Keratinocyte (primary cell): ENCODE measurements around the gene CMSS1. TPM values are rescaled to one million over a fixed set of nuclear protein-coding genes. Genes with fewer than 3 reads are reported as not detected.

ENCODE experiments used
- DNase-seq: peaks from one replicate; pipeline ENCODE4 v3.0.0-alpha.2; 2011; ENCODE audit warnings: low read depth, missing footprints, low spot score
- FAIRE-seq: peaks from 2 replicates; lab custom pipeline; 2011; peaks lifted over from hg19 to GRCh38; lab: Jason Lieb, UNC
- H2AFZ ChIP-seq: 2 replicates; pipeline ENCODE4 v1.6.0; 2012; ENCODE audit warnings: low read length, control low read depth, inconsistent platforms; ENCODE audit not compliant: control insufficient read depth
- H3K27ac ChIP-seq: 2 replicates; pipeline ENCODE4 v1.5.1; 2011; ENCODE audit warnings: low read length; ENCODE audit not compliant: control insufficient read depth, insufficient read depth
- H3K27me3 ChIP-seq: 3 replicates; pipeline ENCODE4 v1.6.0; 2011; ENCODE audit warnings: low read length; ENCODE audit not compliant: control insufficient read depth, insufficient read depth; ENCODE audit errors: extremely low read depth
- H3K36me3 ChIP-seq, 2 experiments: 2 replicates in 1 of 2; 3 replicates in 1 of 2; pipeline ENCODE4 v1.5.1; 2011; ENCODE audit warnings: low read length in 2 of 2, mild to moderate bottlenecking in 1 of 2; ENCODE audit not compliant: control insufficient read depth in 2 of 2, insufficient read depth in 2 of 2; ENCODE audit errors: extremely low read depth in 1 of 2
- H3K4me1 ChIP-seq: 3 replicates; pipeline ENCODE4 v1.5.1; 2011; ENCODE audit warnings: low read length; ENCODE audit not compliant: control insufficient read depth, insufficient read depth; ENCODE audit errors: extremely low read depth
- H3K4me2 ChIP-seq: 3 replicates; pipeline ENCODE4 v1.6.0; 2011; ENCODE audit warnings: low read depth, low read length; ENCODE audit not compliant: control insufficient read depth, insufficient read depth; ENCODE audit errors: extremely low read depth
- H3K4me3 ChIP-seq, 3 experiments: fragments of 200-600 bp in 1 of 3; sonication (generic) in 1 of 3; 2 replicates in 2 of 3; 3 replicates in 1 of 3; pipeline ENCODE4 v1.5.1; 2011 to 2016; ENCODE audit warnings: low read length in 3 of 3, mild to moderate bottlenecking in 3 of 3, control low read depth in 2 of 3, inconsistent platforms in 1 of 3, low read depth in 1 of 3, mixed read lengths in 1 of 3, mixed run types in 1 of 3, moderate library complexity in 1 of 3; ENCODE audit not compliant: control insufficient read depth in 2 of 3, insufficient read depth in 2 of 3; ENCODE audit errors: extremely low read depth in 1 of 3
- H3K79me2 ChIP-seq: 2 replicates; pipeline ENCODE4 v1.6.0; 2012; ENCODE audit warnings: low read length; ENCODE audit not compliant: control insufficient read depth, insufficient read depth
- H3K9ac ChIP-seq: 3 replicates; pipeline ENCODE4 v1.6.0; 2011; ENCODE audit warnings: low read length; ENCODE audit not compliant: control insufficient read depth, insufficient read depth; ENCODE audit errors: extremely low read depth
- H3K9me1 ChIP-seq: 3 replicates; pipeline ENCODE4 v1.6.0; 2011; ENCODE audit warnings: low read length; ENCODE audit not compliant: control insufficient read depth, insufficient read depth; ENCODE audit errors: extremely low read depth
- H3K9me3 ChIP-seq: 2 replicates; pipeline ENCODE4 v1.5.1; 2012; ENCODE audit warnings: low read depth, low read length; ENCODE audit not compliant: control insufficient read depth
- H4K20me1 ChIP-seq: 3 replicates; pipeline ENCODE4 v1.6.0; 2011; ENCODE audit warnings: low read length; ENCODE audit not compliant: control insufficient read depth, insufficient read depth; ENCODE audit errors: extremely low read depth
- CTCF ChIP-seq, 3 experiments: IDR thresholded peaks in 1 of 3; conservative IDR thresholded peaks in 1 of 3; optimal IDR thresholded peaks in 1 of 3; 2 replicates in 2 of 3; 3 replicates in 1 of 3; pipeline versions ENCODE3 to v1.5.1; 2011; ENCODE audit warnings: low read length in 3 of 3, mild to moderate bottlenecking in 3 of 3, moderate library complexity in 2 of 3, control low read depth in 1 of 3, inconsistent platforms in 1 of 3; ENCODE audit not compliant: insufficient read depth in 2 of 3; ENCODE audit errors: extremely low read depth in 1 of 3
- EZH2 ChIP-seq: IDR thresholded peaks from one replicate; pipeline ENCODE4 v1.6.1; 2012; ENCODE audit warnings: inconsistent platforms, mild to moderate bottlenecking, low read length, moderate library complexity
- dilution Hi-C: fragments of 300-500 bp; cut with MboI; formaldehyde crosslinking; loops from one replicate; pipeline ENCODE4 v1.7.0; 2020; ENCODE audit warnings: low sequenced_read_pairs; ENCODE audit not compliant: extremely low pct_ligation_motif_present
- polyA plus RNA-seq, 5 experiments: library from polyadenylated mRNA; depleted of rRNA in 3 of 5; stranded (reverse) in 3 of 5; stranded (forward) in 1 of 5; unstranded in 1 of 5; fragments of >200 nt; gene quantifications; 1 replicate in 1 of 5; 2 replicates in 3 of 5; 3 replicates in 1 of 5; pipeline versions ENCODE4 v1.2.1 to v1.2.3, GENCODE V29; 2011 to 2012; ENCODE audit warnings: missing spikeins in 2 of 5, low read depth in 1 of 5, low replicate concordance in 1 of 5

The CMSS1 gene
- polyA plus RNA-seq, 1 donor (not counting 4 experiments of a cell fraction or from before 2014, with no cell fraction given) = 37.2 TPM

GRCh38 chr3:100221159-100221558, 403.5 kb downstream of the CMSS1 start:
- Histone ChIP-seq H3K4me1 (no peaks in the 10 kb centered on the region), H2AFZ (no peak overlapping the region), H3K4me2 (no peak overlapping the region), H3K27ac (no peak overlapping the region), H3K9ac (no peak overlapping the region), H3K27me3 (no peaks in the 10 kb centered on the region), H3K79me2 (no peaks in the 10 kb centered on the region), H4K20me1 (no peaks in the 10 kb centered on the region), H3K9me3 (no peaks in the 10 kb centered on the region), H3K4me3 (no peak overlapping the region), H3K36me3 (no peaks in the 10 kb centered on the region), H3K9me1 (no peaks in the 10 kb centered on the region)
- no peak for FAIRE-seq
- dilution Hi-C loops = no loop called here
- no peak for DNase-seq
- TF ChIP-seq EZH2 (no peak), CTCF (optimal IDR thresholded peaks at IDR 0.05 in 1 of 3, IDR thresholded peaks at IDR 0.05 in 1 of 3, conservative IDR thresholded peaks at IDR 0.05 in 1 of 3; ENCODE audit: extremely low read depth in 1 of 3, insufficient read depth in 2 of 3, low read length in 3 of 3) (no peak)

GRCh38 chr3:100225193-100225592, 407.5 kb downstream of the CMSS1 start:
- dilution Hi-C loops = no loop called here

More at GRCh38 chr3:100225193-100225592, 407.5 kb downstream of the CMSS1 start:
- no peak overlapping the region for H3K9ac ChIP-seq
- no peak overlapping the region for H2AFZ ChIP-seq
- no peaks in the 10 kb centered on the region for H3K79me2 ChIP-seq
- no peaks in the 10 kb centered on the region for H3K36me3 ChIP-seq
- H4K20me1 ChIP-seq = no peaks in the 10 kb centered on the region
- no peaks in the 10 kb centered on the region for H3K9me3 ChIP-seq
- peaks cover 5% of the 10 kb centered on the region for H3K4me1 ChIP-seq
- FAIRE-seq = no peak
- H3K27me3 ChIP-seq = no peaks in the 10 kb centered on the region
- no peak overlapping the region for H3K27ac ChIP-seq
- no peak for TF ChIP-seq EZH2
- no peak for TF ChIP-seq CTCF (optimal IDR thresholded peaks at IDR 0.05 in 1 of 3, IDR thresholded peaks at IDR 0.05 in 1 of 3, conservative IDR thresholded peaks at IDR 0.05 in 1 of 3; ENCODE audit: extremely low read depth in 1 of 3, insufficient read depth in 2 of 3, low read length in 3 of 3)
- H3K4me2 ChIP-seq = no peak overlapping the region
- H3K4me3 ChIP-seq = no peak overlapping the region
- H3K9me1 ChIP-seq = no peaks in the 10 kb centered on the region
- DNase-seq = no peak
